PC-9 (cell line): ENCODE results near the gene NIPAL3. TPM values are rescaled to one million over a fixed set of nuclear protein-coding genes. Genes with fewer than 3 reads are reported as not detected.

ENCODE experiments used
- BruUV-seq: library from RNA; stranded (reverse); fragments of 400-500 nt; replicated peaks from 2 replicates; lab custom pipeline; 2021; lab: Mats Ljungman, UMichigan
- CTCF ChIA-PET: fragments of 300-600 bp; sonication (Branson Sonifier 250); formaldehyde crosslinking; loops from one replicate; lab custom pipeline; 2022; ENCODE audit warnings: antibody characterized with exemption; lab: Charles Lee
- POLR2A ChIA-PET: fragments of 300-600 bp; sonication (Branson Sonifier 250); formaldehyde crosslinking; loops from one replicate; lab custom pipeline; 2022; ENCODE audit warnings: antibody characterized with exemption; ENCODE audit not compliant: unreplicated experiment; lab: Charles Lee
- DNase-seq, 2 experiments: peaks; one replicate each; pipeline versions ENCODE4 v3.0.0 to v3.0.0-alpha.2; 2015 to 2022; ENCODE audit warnings: mixed read lengths in 1 of 2
- H2AFZ ChIP-seq: fragments of 200-600 bp; sonication (generic); 2 replicates; pipeline ENCODE4 v1.8.1; 2017; ENCODE audit warnings: antibody characterized with exemption
- H3F3A ChIP-seq: fragments of 200-600 bp; sonication (generic); 2 replicates; pipeline ENCODE4 v1.8.1; 2017; ENCODE audit warnings: antibody characterized with exemption, mild to moderate bottlenecking, low read depth; ENCODE audit not compliant: insufficient read depth
- H3K27ac ChIP-seq: fragments of 200-600 bp; sonication (generic); 2 replicates; pipeline ENCODE4 v1.6.1; 2016; ENCODE audit warnings: mixed run types
- H3K27me3 ChIP-seq: fragments of 200-600 bp; sonication (generic); 2 replicates; pipeline ENCODE4 v1.6.1; 2016; ENCODE audit warnings: low read depth, mixed run types; ENCODE audit not compliant: insufficient read depth
- H3K36me3 ChIP-seq: fragments of 200-600 bp; sonication (generic); 2 replicates; pipeline ENCODE4 v1.6.1; 2016; ENCODE audit warnings: low read depth, mixed run types
- H3K4me1 ChIP-seq: fragments of 200-600 bp; sonication (generic); replicated peaks from 2 replicates; pipeline ENCODE4 v1.6.1; 2016; ENCODE audit warnings: mixed run types; ENCODE audit not compliant: insufficient read depth
- H3K4me2 ChIP-seq: fragments of 200-600 bp; sonication (generic); 2 replicates; pipeline ENCODE4 v1.6.1; 2017; ENCODE audit warnings: mixed run types
- H3K4me3 ChIP-seq: fragments of 200-600 bp; sonication (generic); 2 replicates; pipeline ENCODE4 v1.6.1; 2016; ENCODE audit warnings: mixed run types
- H3K79me2 ChIP-seq: fragments of 200-600 bp; sonication (generic); 2 replicates; pipeline ENCODE4 v1.6.1; 2017; ENCODE audit warnings: low read depth, mixed run types
- H3K9me2 ChIP-seq: fragments of 200-600 bp; sonication (generic); 2 replicates; pipeline ENCODE4 v1.8.1; 2017; ENCODE audit warnings: mild to moderate bottlenecking; ENCODE audit not compliant: insufficient read depth
- H3K9me3 ChIP-seq: fragments of 200-600 bp; sonication (generic); 2 replicates; pipeline ENCODE4 v1.8.1; 2016; ENCODE audit warnings: low read depth; ENCODE audit not compliant: insufficient read depth
- H4K20me1 ChIP-seq: fragments of 200-600 bp; sonication (generic); 2 replicates; pipeline ENCODE4 v1.8.1; 2017; ENCODE audit not compliant: insufficient read depth
- CTCF ChIP-seq: fragments of 200-600 bp; sonication (generic); conservative IDR thresholded peaks from 2 replicates; pipeline ENCODE4 v1.6.1; 2017; ENCODE audit warnings: mixed run types, antibody characterized with exemption, mild to moderate bottlenecking, moderate library complexity
- EZH2 ChIP-seq: fragments of 200-600 bp; sonication (generic); IDR thresholded peaks from 2 replicates; pipeline ENCODE4 v1.8.0; 2017; ENCODE audit warnings: antibody characterized with exemption, low read depth
- intact Hi-C: fragments of 100-400 bp; cut with micrococcal nuclease; formaldehyde crosslinking; loops from one replicate; pipeline ENCODE4 v1.10.0; 2022; ENCODE audit not compliant: unreplicated experiment
- total RNA-seq: library from RNA; stranded (reverse); gene quantifications from 2 replicates; pipeline ENCODE4 v1.2.3, GENCODE V29; 2021

Gene NIPAL3
- total RNA-seq, 1 experiment from 2014 or later = 42.0 TPM

GRCh38 chr1:24435782-24436365 lies 20.3 kb downstream of the NIPAL3 start:
- Histone ChIP-seq H3K36me3 (no peaks in the 10 kb centered on the region), H3K79me2 (no peaks in the 10 kb centered on the region), H4K20me1 (no peaks in the 10 kb centered on the region), H3K9me3 (no peaks in the 10 kb centered on the region), H3F3A (no peaks in the 10 kb centered on the region), H3K4me3 (no peak overlapping the region), H3K27me3 (no peaks in the 10 kb centered on the region), H3K4me2 (no peak overlapping the region), H3K9me2 (no peaks in the 10 kb centered on the region), H2AFZ (no peak overlapping the region), H3K4me1 (no peaks in the 10 kb centered on the region), H3K27ac (no peak overlapping the region)
- ChIA-PET POLR2A (no interaction called here), CTCF (interaction anchor here (0.5 to 0.6 kb wide), 3 partner anchors 18 to 132 kb away, joined by 4 to 7 read pairs (median 4); no protein-coding TSS in a partner anchor)
- no peak for DNase-seq
- TF ChIP-seq CTCF (no peak), EZH2 (no peak)
- intact Hi-C loops = no loop called here
- BruUV-seq = no TSS peak

- no peak for TF ChIP-seq CTCF
- TF ChIP-seq EZH2 = no peak
- DNase-seq = no peak
- no peaks in the 10 kb centered on the region for H3K36me3 ChIP-seq
- intact Hi-C loops = no loop called here
- POLR2A ChIA-PET = no interaction called here
- no peaks in the 10 kb centered on the region for H3K9me2 ChIP-seq
- no peak overlapping the region for H3K27ac ChIP-seq
- no peaks in the 10 kb centered on the region for H3K9me3 ChIP-seq
- no peak overlapping the region for H3K4me2 ChIP-seq
- no peaks in the 10 kb centered on the region for H4K20me1 ChIP-seq
- no TSS peak for BruUV-seq
- CTCF ChIA-PET = no interaction called here
- no peaks in the 10 kb centered on the region for H3K4me1 ChIP-seq
- H3K27me3 ChIP-seq = no peaks in the 10 kb centered on the region
- H3F3A ChIP-seq = no peaks in the 10 kb centered on the region
- no peak overlapping the region for H3K4me3 ChIP-seq
- no peak overlapping the region for H2AFZ ChIP-seq
- H3K79me2 ChIP-seq = no peaks in the 10 kb centered on the region
These were observed 22.2 kb downstream of the NIPAL3 start for GRCh38 chr1:24437631-24438396.

- DNase-seq = no peak
- CTCF ChIA-PET = no interaction called here
- H3F3A ChIP-seq = no peaks in the 10 kb centered on the region
- H3K4me1 ChIP-seq = no peaks in the 10 kb centered on the region
- no TSS peak for BruUV-seq
- TF ChIP-seq EZH2 (no peak), CTCF (no peak)
- H3K27ac ChIP-seq = no peak overlapping the region
- no peaks in the 10 kb centered on the region for H3K79me2 ChIP-seq
- no peaks in the 10 kb centered on the region for H3K27me3 ChIP-seq
- POLR2A ChIA-PET = no interaction called here
- H2AFZ ChIP-seq = no peak overlapping the region
- no peaks in the 10 kb centered on the region for H4K20me1 ChIP-seq
- H3K9me2 ChIP-seq = no peaks in the 10 kb centered on the region
- no peaks in the 10 kb centered on the region for H3K9me3 ChIP-seq
- intact Hi-C loops = no loop called here
- H3K4me3 ChIP-seq = no peak overlapping the region
- no peak overlapping the region for H3K4me2 ChIP-seq
- no peaks in the 10 kb centered on the region for H3K36me3 ChIP-seq
These were observed 22.9 kb downstream of the NIPAL3 start for GRCh38 chr1:24438423-24438901.
